ENCODE data around the gene DCDC1. TPM values are rescaled to one million over a fixed set of nuclear protein-coding genes. Genes with fewer than 3 reads are reported as not detected.

DCDC1 gene
- total RNA-seq, 1 donor from 2014 or later: 0.47 TPM

GRCh38 chr11:31237819-31238760, 131.4 kb downstream of the DCDC1 start:
- Mint-ChIP-seq H3K27ac (ENCODE audit: unreplicated experiment) (no peak overlapping the region), H3K27me3 (ENCODE audit: unreplicated experiment) (no peaks in the 10 kb centered on the region), H3K36me3 (ENCODE audit: unreplicated experiment) (no peaks in the 10 kb centered on the region), H3K9me3 (ENCODE audit: unreplicated experiment) (no peaks in the 10 kb centered on the region), H3K4me1 (ENCODE audit: low read depth, unreplicated experiment) (peaks cover 4% of the 10 kb centered on the region), H3K4me3 (ENCODE audit: unreplicated experiment) (no peak overlapping the region)
- TF ChIP-seq CTCF (IDR thresholded peaks at IDR 0.05; ENCODE audit: partially characterized antibody, unreplicated experiment): no peak
- no peak for DNase-seq

- H3K36me3 Mint-ChIP-seq (ENCODE audit: unreplicated experiment): no peaks in the 10 kb centered on the region
- no peaks in the 10 kb centered on the region for H3K27me3 Mint-ChIP-seq (ENCODE audit: unreplicated experiment)
- H3K27ac Mint-ChIP-seq (ENCODE audit: unreplicated experiment): no peak overlapping the region
- H3K9me3 Mint-ChIP-seq (ENCODE audit: unreplicated experiment): no peaks in the 10 kb centered on the region
- no peak for TF ChIP-seq CTCF (IDR thresholded peaks at IDR 0.05; ENCODE audit: partially characterized antibody, unreplicated experiment)
- peaks cover 4% of the 10 kb centered on the region for H3K4me1 Mint-ChIP-seq (ENCODE audit: low read depth, unreplicated experiment)
- DNase-seq: no peak
- H3K4me3 Mint-ChIP-seq (ENCODE audit: unreplicated experiment): no peak overlapping the region
These were observed 133.4 kb downstream of the DCDC1 start for GRCh38 chr11:31236143-31236542.

GRCh38 chr11:31233425-31233824, 136.1 kb downstream of the DCDC1 start:
- H3K36me3 Mint-ChIP-seq (ENCODE audit: unreplicated experiment): no peaks in the 10 kb centered on the region

GRCh38 chr11:31231601-31232000, 137.9 kb downstream of the DCDC1 start:
- Mint-ChIP-seq H3K4me1 (ENCODE audit: low read depth, unreplicated experiment) (no peaks in the 10 kb centered on the region), H3K9me3 (ENCODE audit: unreplicated experiment) (no peaks in the 10 kb centered on the region), H3K4me3 (ENCODE audit: unreplicated experiment) (no peak overlapping the region), H3K27me3 (ENCODE audit: unreplicated experiment) (no peaks in the 10 kb centered on the region), H3K27ac (ENCODE audit: unreplicated experiment) (no peak overlapping the region), H3K36me3 (ENCODE audit: unreplicated experiment) (no peaks in the 10 kb centered on the region)
- no peak for DNase-seq
- no peak for TF ChIP-seq CTCF (IDR thresholded peaks at IDR 0.05; ENCODE audit: partially characterized antibody, unreplicated experiment)

More at GRCh38 chr11:31233425-31233824, 136.1 kb downstream of the DCDC1 start:
- Mint-ChIP-seq H3K27me3 (ENCODE audit: unreplicated experiment) (no peaks in the 10 kb centered on the region), H3K27ac (ENCODE audit: unreplicated experiment) (no peak overlapping the region), H3K4me3 (ENCODE audit: unreplicated experiment) (no peak overlapping the region), H3K9me3 (ENCODE audit: unreplicated experiment) (no peaks in the 10 kb centered on the region), H3K4me1 (ENCODE audit: low read depth, unreplicated experiment) (peaks cover 3% of the 10 kb centered on the region)
- no peak for DNase-seq
- TF ChIP-seq CTCF (IDR thresholded peaks at IDR 0.05; ENCODE audit: partially characterized antibody, unreplicated experiment): peak; percentile 52

- DNase-seq: no peak
- Mint-ChIP-seq H3K4me3 (ENCODE audit: unreplicated experiment) (no peak overlapping the region), H3K4me1 (ENCODE audit: low read depth, unreplicated experiment) (no peaks in the 10 kb centered on the region), H3K27ac (ENCODE audit: unreplicated experiment) (no peak overlapping the region), H3K9me3 (ENCODE audit: unreplicated experiment) (no peaks in the 10 kb centered on the region), H3K27me3 (ENCODE audit: unreplicated experiment) (no peaks in the 10 kb centered on the region), H3K36me3 (ENCODE audit: unreplicated experiment) (no peaks in the 10 kb centered on the region)
- no peak for TF ChIP-seq CTCF (IDR thresholded peaks at IDR 0.05; ENCODE audit: partially characterized antibody, unreplicated experiment)
These were observed 150.7 kb downstream of the DCDC1 start for GRCh38 chr11:31218847-31219246.
